ENCODE results near the gene PRPF40A. TPM values are rescaled to one million over a fixed set of nuclear protein-coding genes. Genes with fewer than 3 reads are reported as not detected.

PRPF40A gene
- total and polyA plus RNA-seq, 2 of the 8 experiments (the other 6 are each of a cell fraction or from before 2014, with no cell fraction given) = 85.5 to 176 TPM

DNA sequence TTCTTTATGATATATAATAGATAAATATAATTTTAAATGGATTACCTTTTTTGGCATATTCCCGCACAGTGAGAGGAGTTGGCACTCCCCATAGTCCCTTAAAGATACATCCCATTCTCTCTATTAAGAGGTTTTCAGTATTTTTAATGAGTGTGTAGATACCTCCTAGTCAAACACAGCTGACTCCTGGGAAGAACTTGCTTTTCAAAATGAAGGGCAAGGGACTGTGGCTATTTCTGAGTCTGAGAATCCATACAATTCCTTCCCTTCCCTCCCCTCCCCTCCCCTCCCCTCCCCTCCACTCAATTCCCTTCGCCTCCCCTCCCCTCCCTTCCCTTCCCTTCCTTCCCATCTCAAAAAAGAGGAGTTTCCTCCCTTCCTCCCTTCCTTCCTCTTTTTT lies 93.5 kb downstream of the PRPF40A start:
- Histone ChIP-seq H3K23me2 (ENCODE audit: low read depth, low read length) (no peaks in the 10 kb centered on the region), H2BK5ac (ENCODE audit: low read depth, low read length) (no peak overlapping the region), H2BK20ac (ENCODE audit: low read length) (no peak overlapping the region), H2BK12ac (ENCODE audit: low read depth, low read length) (no peak overlapping the region), H2BK15ac (ENCODE audit: low read length) (no peak overlapping the region), H3K79me1 (ENCODE audit: low read depth, low read length) (no peaks in the 10 kb centered on the region), H3K4me3 (ENCODE audit: extremely low read depth in 1 of 4, insufficient read depth in 2 of 4, low read depth in 3 of 4, low read length in 4 of 4) (no peak overlapping the region), H4K5ac (ENCODE audit: insufficient read length, low read depth, low read length) (no peak overlapping the region), H3K4me2 (ENCODE audit: insufficient read depth in 1 of 2, low read depth in 2 of 2, low read length in 2 of 2) (no peak overlapping the region), H3K23ac (ENCODE audit: insufficient read length) (no peak overlapping the region), H3K27me3 (replicated peaks in 1 of 4; ENCODE audit: control insufficient read depth in 3 of 4, extremely low read depth in 1 of 4, insufficient read depth in 3 of 4, low read length in 3 of 4) (no peaks in the 10 kb centered on the region), H3K56ac (replicated peaks; ENCODE audit: insufficient read length, low read depth, low read length) (no peak overlapping the region), H3K9me3 (ENCODE audit: insufficient read depth in 2 of 2, low read depth in 1 of 2, low read length in 1 of 2) (no peaks in the 10 kb centered on the region), H2AFZ (ENCODE audit: low read length) (no peak overlapping the region), H3K79me2 (ENCODE audit: control insufficient read depth in 1 of 2, insufficient read depth in 2 of 2, low read length in 2 of 2) (no peaks in the 10 kb centered on the region), H3K14ac (ENCODE audit: insufficient read length) (no peak overlapping the region), H3K4ac (replicated peaks; ENCODE audit: insufficient read length, low read depth, low read length) (no peak overlapping the region), H3K18ac (ENCODE audit: extremely low read depth, low read length) (no peak overlapping the region), H4K20me1 (replicated peaks in 1 of 2; ENCODE audit: control insufficient read depth in 1 of 2, insufficient read depth in 2 of 2, low read length in 2 of 2) (no peaks in the 10 kb centered on the region), H4K91ac (replicated peaks; ENCODE audit: insufficient read length, low read length) (no peak overlapping the region), H3K27ac (ENCODE audit: low read depth, low read length) (no peak overlapping the region), H3K36me3 (ENCODE audit: control insufficient read depth in 2 of 4, insufficient read depth in 4 of 4, low read length in 3 of 4) (peaks cover 8 to 32% (median 26%) of the 10 kb centered on the region in 4 experiments), H2AK5ac (ENCODE audit: low read depth, low read length) (no peak overlapping the region), H4K8ac (ENCODE audit: extremely low read depth, insufficient read depth, low read length) (no peak overlapping the region), H3K4me1 (replicated peaks in 1 of 4; ENCODE audit: control insufficient read depth in 3 of 4, insufficient read depth in 4 of 4, low read length in 3 of 4) (no peaks in the 10 kb centered on the region), H2BK120ac (replicated peaks; ENCODE audit: low read depth, low read length) (no peak overlapping the region), H3K9ac (replicated peaks in 1 of 4; ENCODE audit: extremely low read depth in 1 of 4, low read depth in 3 of 4, low read length in 3 of 4) (no peak overlapping the region)
- WGBS, 2 experiments (ENCODE audit: extremely low coverage in 1 of 2, insufficient coverage in 1 of 2, insufficient read length in 1 of 2, insufficient replicate concordance in 2 of 2, low coverage in 1 of 2, low lambda C conversion rate in 2 of 2, missing lambda C conversion rate in 1 of 2) = 92% methylated on average over 1 of the region's 2 CpGs; no CpG with 5 or more reads in 1 of the 2 experiments
- DNase-seq (ENCODE audit: low read depth in 1 of 2, low spot score in 2 of 2) (no peak), FAIRE-seq (no peak)
- ChIA-PET POLR2A (ENCODE audit: partially characterized antibody) (no interaction called here), CTCF (ENCODE audit: partially characterized antibody) (interaction anchor here (0.7 kb wide), 1 partner anchor 8 kb away, joined by 3 read pairs; no protein-coding TSS in a partner anchor)
- TF ChIP-seq BACH1 (IDR thresholded peaks at IDR 0.05; ENCODE audit: low read length) (no peak), SIX5 (IDR thresholded peaks at IDR 0.05; ENCODE audit: low read depth, low read length) (no peak), SIRT6 (IDR thresholded peaks at IDR 0.05; ENCODE audit: low read length) (no peak), TEAD4 (IDR thresholded peaks at IDR 0.05; ENCODE audit: low read depth, low read length) (no peak), POLR2AphosphoS5 (IDR thresholded peaks at IDR 0.05; ENCODE audit: low read depth, low read length) (no peak), FOSL1 (IDR thresholded peaks at IDR 0.05; ENCODE audit: insufficient read depth, low read depth, low read length) (no peak), CBX8 (IDR thresholded peaks at IDR 0.05; ENCODE audit: borderline replicate concordance, low read depth, low read length) (no peak), KDM4A (IDR thresholded peaks at IDR 0.05; ENCODE audit: low read depth, low read length, severe bottlenecking) (no peak), RAD21 (IDR thresholded peaks at IDR 0.05 in 1 of 2, conservative IDR thresholded peaks at IDR 0.05 in 1 of 2; ENCODE audit: low read depth in 2 of 2, low read length in 2 of 2) (no peak), PHF8 (conservative IDR thresholded peaks at IDR 0.05; ENCODE audit: low read depth, low read length) (no peak), CHD1 (IDR thresholded peaks at IDR 0.05; ENCODE audit: low read depth, low read length) (no peak), POLR2A (IDR thresholded peaks at IDR 0.05; ENCODE audit: control extremely low read depth in 1 of 2, low read depth in 2 of 2, low read length in 2 of 2) (no peak), RBBP5 (IDR thresholded peaks at IDR 0.05; ENCODE audit: borderline replicate concordance, low read depth, low read length) (no peak)
- TF ChIP-seq, protein P1, sequence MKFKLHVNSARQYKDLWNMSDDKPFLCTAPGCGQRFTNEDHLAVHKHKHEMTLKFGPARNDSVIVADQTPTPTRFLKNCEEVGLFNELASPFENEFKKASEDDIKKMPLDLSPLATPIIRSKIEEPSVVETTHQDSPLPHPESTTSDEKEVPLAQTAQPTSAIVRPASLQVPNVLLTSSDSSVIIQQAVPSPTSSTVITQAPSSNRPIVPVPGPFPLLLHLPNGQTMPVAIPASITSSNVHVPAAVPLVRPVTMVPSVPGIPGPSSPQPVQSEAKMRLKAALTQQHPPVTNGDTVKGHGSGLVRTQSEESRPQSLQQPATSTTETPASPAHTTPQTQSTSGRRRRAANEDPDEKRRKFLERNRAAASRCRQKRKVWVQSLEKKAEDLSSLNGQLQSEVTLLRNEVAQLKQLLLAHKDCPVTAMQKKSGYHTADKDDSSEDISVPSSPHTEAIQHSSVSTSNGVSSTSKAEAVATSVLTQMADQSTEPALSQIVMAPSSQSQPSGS (IDR thresholded peaks at IDR 0.05; ENCODE audit: low read length) = no peak

All from H1 (cell line).